K562 (cell line): Measurements from ENCODE around the gene SELENOM. TPM values are rescaled to one million over a fixed set of nuclear protein-coding genes. Genes with fewer than 3 reads are reported as not detected.

Source experiments
- ATAC-seq: fragments of 200-7000 bp; cut with Tn5 transposase; 3 replicates; pipeline ENCODE4 v1.9.1; 2020; ENCODE audit warnings: moderate library complexity
- BruUV-seq: library from RNA; stranded (reverse); fragments of 400-500 nt; replicated peaks from 2 replicates; lab custom pipeline; 2021; lab: Mats Ljungman, UMichigan
- CTCF ChIA-PET: fragments of 300-600 bp; formaldehyde crosslinking; extraction: SDS; loops from one replicate; lab custom pipeline; 2021; ENCODE audit warnings: low intra/inter-chr PET ratio; lab: Yijun Ruan, JAX
- POLR2A ChIA-PET: fragments of 300-600, 350-650 bp; sonication (Branson Sonifier 250); formaldehyde crosslinking; extraction: SDS; loops from one replicate; lab custom pipeline; 2021; ENCODE audit warnings: antibody characterized with exemption, inconsistent platforms; lab: Yijun Ruan, JAX
- DNase-seq, 4 experiments: peaks; one replicate each; pipeline versions ENCODE4 v3.0.0 to v3.0.0-alpha.2; 2011 to 2018; ENCODE audit warnings: low spot score in 3 of 4, mixed read lengths in 3 of 4; ENCODE audit errors: extremely low read depth in 1 of 4
- FAIRE-seq: peaks from 2 replicates; lab custom pipeline; 2011; peaks lifted over from hg19 to GRCh38; lab: Jason Lieb, UNC
- H2AFZ ChIP-seq: 2 replicates; pipeline ENCODE4 v1.6.0; 2011; ENCODE audit warnings: low read depth, low read length, control low read depth, inconsistent platforms
- H3K27ac ChIP-seq: fragments of 200-600 bp; 3 replicates; pipeline ENCODE4 v1.8.0; 2011; ENCODE audit warnings: low read depth, mild to moderate bottlenecking, control low read depth, inconsistent platforms, low read length, moderate library complexity, mixed read lengths; ENCODE audit errors: extremely low read depth
- H3K27me3 ChIP-seq, 2 experiments: fragments of 300-600 bp in 1 of 2; 2 replicates in 1 of 2; 3 replicates in 1 of 2; pipeline versions ENCODE4 v1.6.0 to v1.8.0; 2011; ENCODE audit warnings: inconsistent platforms in 2 of 2, low read length in 2 of 2, mild to moderate bottlenecking in 1 of 2, mixed read lengths in 1 of 2, moderate library complexity in 1 of 2; ENCODE audit not compliant: control insufficient read depth in 2 of 2, insufficient read depth in 2 of 2
- H3K36me3 ChIP-seq: fragments of 300-600 bp; 3 replicates; pipeline ENCODE4 v1.8.0; 2011; ENCODE audit warnings: mild to moderate bottlenecking, low read length, inconsistent platforms; ENCODE audit not compliant: control insufficient read depth, insufficient read depth
- H3K4me1 ChIP-seq, 2 experiments: fragments of 200-600 bp in 1 of 2; replicated peaks in 1 of 2; 2 replicates in 1 of 2; 3 replicates in 1 of 2; pipeline versions ENCODE4 v1.5.1 to v1.8.0; 2011; ENCODE audit warnings: inconsistent platforms in 2 of 2, low read length in 2 of 2, mild to moderate bottlenecking in 1 of 2, mixed read lengths in 1 of 2, moderate library complexity in 1 of 2; ENCODE audit not compliant: control insufficient read depth in 2 of 2, insufficient read depth in 2 of 2
- H3K4me2 ChIP-seq: 2 replicates; pipeline ENCODE4 v1.6.1; 2011; ENCODE audit warnings: low read length, control low read depth, inconsistent platforms, mixed read lengths; ENCODE audit not compliant: insufficient read depth
- H3K4me3 ChIP-seq: fragments of 200-600 bp; sonication (generic), shearing (Covaris generic); 2 replicates; pipeline ENCODE4 v1.5.1; 2016; ENCODE audit warnings: control low read depth, inconsistent platforms
- H3K79me2 ChIP-seq: fragments of 200-600 bp; 3 replicates; pipeline ENCODE4 v1.8.0; 2011; ENCODE audit warnings: low read length, inconsistent platforms; ENCODE audit not compliant: control insufficient read depth, insufficient read depth
- H3K9ac ChIP-seq, 2 experiments: 2 replicates each; pipeline versions ENCODE4 v1.6.0 to v1.6.1; 2011; ENCODE audit warnings: low read depth in 2 of 2, low read length in 2 of 2, control low read depth in 1 of 2, inconsistent platforms in 1 of 2, mild to moderate bottlenecking in 1 of 2, mixed read lengths in 1 of 2; ENCODE audit not compliant: insufficient read depth in 1 of 2
- H3K9me1 ChIP-seq: one replicate; pipeline ENCODE4 v1.6.0; 2011; ENCODE audit warnings: inconsistent platforms, mild to moderate bottlenecking, low read length, moderate library complexity; ENCODE audit not compliant: control insufficient read depth, insufficient read depth
- H3K9me3 ChIP-seq: replicated peaks from 2 replicates; pipeline ENCODE4 v1.5.1; 2011; ENCODE audit warnings: low read depth, low read length, inconsistent platforms; ENCODE audit not compliant: control insufficient read depth, insufficient read depth
- H4K20me1 ChIP-seq: replicated peaks from 2 replicates; pipeline ENCODE4 v1.6.1; 2011; ENCODE audit warnings: low read length, inconsistent platforms, mixed read lengths; ENCODE audit not compliant: control insufficient read depth, insufficient read depth
- CREB1 ChIP-seq, 2 experiments: sonication (generic) in 1 of 2; formaldehyde crosslinking in 1 of 2; IDR thresholded peaks; 2 replicates each; pipeline versions ENCODE4 v1.6.1 to v1.8.0; 2012 to 2022; ENCODE audit warnings: inconsistent platforms in 1 of 2, mild to moderate bottlenecking in 1 of 2, missing genetic modification reagents in 1 of 2, moderate library complexity in 1 of 2
- FOXA1 ChIP-seq: fragments of 450-650 bp; IDR thresholded peaks from 2 replicates; pipeline ENCODE4 v1.6.1; 2016; ENCODE audit warnings: mild to moderate bottlenecking, borderline replicate concordance
- GTF2A2 ChIP-seq: IDR thresholded peaks from 2 replicates; pipeline ENCODE4 v1.6.1; 2016; ENCODE audit warnings: mild to moderate bottlenecking, missing genetic modification characterization, missing compliant biosample characterization
- NFIX ChIP-seq: fragments of 250-450 bp; sonication (Bioruptor Pico); IDR thresholded peaks from 2 replicates; pipeline ENCODE4 v1.4.0; 2020; ENCODE audit warnings: low read depth, mild to moderate bottlenecking, moderate library complexity
- POLR2G ChIP-seq: fragments of 200-400 bp; formaldehyde crosslinking; IDR thresholded peaks from 2 replicates; pipeline ENCODE4 v1.6.1; 2017; ENCODE audit warnings: low read depth, mild to moderate bottlenecking, antibody characterized with exemption, low read length, moderate library complexity
- ZNF263 ChIP-seq: sonication (generic); formaldehyde crosslinking; IDR thresholded peaks from 2 replicates; pipeline ENCODE4 v1.8.0; 2022; ENCODE audit warnings: mild to moderate bottlenecking, missing genetic modification reagents, borderline replicate concordance
- WGBS: fragments of 100-300 bp; shearing (Covaris generic); methylation state at CpG from one replicate; pipeline ENCODE4 v1.1.6; 2016; ENCODE audit warnings: low coverage, mixed read lengths; ENCODE audit not compliant: insufficient coverage; ENCODE audit errors: missing lambda C conversion rate; 5-methylcytosine and 5-hydroxymethylcytosine counted together
- in situ Hi-C: fragments of 300-500 bp; cut with MboI; formaldehyde crosslinking; loops from 4 replicates; pipeline ENCODE4 v1.15.0; 2018; ENCODE audit warnings: inconsistent platforms, mixed read lengths
- intact Hi-C: fragments of 100-400 bp; cut with micrococcal nuclease; formaldehyde crosslinking; loops from 2 replicates; pipeline ENCODE4 v1.14.2; 2022
- polyA plus RNA-seq, 8 experiments: library from polyadenylated mRNA; depleted of rRNA in 4 of 8; stranded (reverse) in 5 of 8; unstranded in 3 of 8; fragments of >200 nt; fragmentation: Nextera tagmentation in 2 of 8; fragmentation: Illumina TruSeq in 1 of 8; extraction: Ambion mirVana in 2 of 8; extraction: Trizol in 1 of 8; gene quantifications; 2 replicates each; pipeline versions ENCODE4 v1.2.1 to v1.2.3, GENCODE V29; 2011 to 2014; ENCODE audit warnings: inconsistent platforms in 1 of 8, missing spikeins in 1 of 8
- total RNA-seq, 7 experiments: library from RNA; depleted of rRNA in 6 of 7; stranded (reverse); fragments of >200 nt in 6 of 7; fragmentation: Illumina TruSeq in 2 of 7; extraction: Trizol in 2 of 7; gene quantifications; 2 replicates each; pipeline versions ENCODE4 v1.2.1 to v1.2.3, GENCODE V29; 2011 to 2021; ENCODE audit warnings: low replicate concordance in 1 of 7
- TF ChIP-seq, protein P1 (sequence below): sonication (generic); formaldehyde crosslinking; IDR thresholded peaks from 2 replicates; pipeline ENCODE4 v1.8.0; 2022; ENCODE audit warnings: mild to moderate bottlenecking, missing genetic modification reagents
- TF ChIP-seq, protein P2 (sequence below): fragments of 450-650 bp; IDR thresholded peaks from 2 replicates; pipeline ENCODE4 v1.6.1; 2018; ENCODE audit not compliant: partially characterized antibody
- TF ChIP-seq, protein P3 (sequence below): IDR thresholded peaks from 2 replicates; pipeline ENCODE4 v1.6.1; 2011; ENCODE audit warnings: borderline replicate concordance, low read depth, mild to moderate bottlenecking, moderate library complexity, low read length; ENCODE audit not compliant: insufficient read depth, poor library complexity, severe bottlenecking

SELENOM gene
- total and polyA plus RNA-seq, 9 of the 15 experiments (the other 6 are each of a cell fraction or from before 2014, with no cell fraction given), result 1.2 to 10.6 (median 3.7) TPM

DNA sequence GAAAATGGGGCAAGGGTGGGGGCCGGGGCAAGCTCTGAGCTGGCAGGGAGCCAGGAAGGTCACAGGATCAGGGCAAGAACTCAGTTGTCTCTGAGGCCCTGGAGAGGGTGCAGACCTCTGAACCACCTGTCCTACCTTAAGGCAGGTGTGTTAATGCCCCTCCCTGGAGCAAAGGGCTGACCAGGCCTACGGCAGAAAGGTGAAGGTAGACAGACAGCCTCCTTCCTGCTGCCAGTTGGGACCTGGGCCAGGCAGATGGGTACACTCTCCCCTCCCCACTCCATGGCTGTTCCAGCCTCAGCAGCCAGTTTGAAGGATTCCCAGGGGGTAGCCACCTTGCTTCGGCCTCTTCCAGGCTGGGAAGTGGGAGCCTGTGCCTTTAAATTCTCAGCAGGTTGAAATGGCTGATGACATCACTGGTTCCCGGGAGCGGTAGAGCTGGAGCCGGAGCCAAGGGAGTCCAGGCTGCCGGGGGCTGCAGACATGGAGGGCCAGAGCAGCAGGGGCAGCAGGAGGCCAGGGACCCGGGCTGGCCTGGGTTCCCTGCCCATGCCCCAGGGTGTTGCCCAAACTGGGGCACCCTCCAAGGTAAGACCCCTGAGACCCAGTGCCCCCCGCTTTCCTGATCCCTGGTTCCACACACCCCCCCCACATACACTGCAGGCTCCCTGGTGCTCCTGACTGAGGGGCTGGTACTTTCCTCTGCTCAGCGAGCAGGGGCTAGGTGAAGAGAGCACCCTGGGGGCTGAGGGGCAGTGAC lies 15.3 kb upstream of the SELENOM start, which contains the start of gene INPP5J:
Gene INPP5J (plus strand): TSS at position 435 of the 760 bp plus-strand sequence. CDS start 49 bp downstream, at position 484.
- H3K4me1 ChIP-seq, result peaks cover 29 to 60% of the 10 kb centered on the region in 2 experiments
- no peaks in the 10 kb centered on the region for H3K9me1 ChIP-seq
- no peak within 1 kb of the TSS for H3K27ac ChIP-seq
- intact Hi-C loops (no loop called here), in situ Hi-C loops (no loop called here)
- H3K36me3 ChIP-seq, result no peaks in the 10 kb centered on the region
- peak within 1 kb of the TSS; percentile 32 for H3K4me2 ChIP-seq
- CTCF ChIA-PET, result no interaction called here
- H3K27me3 ChIP-seq, result no peaks in the 10 kb centered on the region
- no peaks in the 10 kb centered on the region for H4K20me1 ChIP-seq
- BruUV-seq, result no TSS peak
- POLR2A ChIA-PET, result interaction anchor here (0.8 kb wide), 1 partner anchor 168 kb away, joined by 3 read pairs; no protein-coding TSS in a partner anchor
- FAIRE-seq, result no peak
- 17% methylated on average over 9 of the region's 10 CpGs for WGBS
- no peaks in the 10 kb centered on the region for H3K79me2 ChIP-seq
- peak within 1 kb of the TSS in 1 of 2 experiments; percentile 2; a peak in 3 of 4 replicates for H3K9ac ChIP-seq
- H3K9me3 ChIP-seq, result no peaks in the 10 kb centered on the region
- H2AFZ ChIP-seq, result peak within 1 kb of the TSS; percentile 66
- DNase-seq, result peak in 1 of 4 experiments; percentile 24
- peak within 1 kb of the TSS; percentile 8; the same call in 1 of the 2 replicates for H3K4me3 ChIP-seq
- peak; percentile 71 for ATAC-seq
- TF ChIP-seq, protein P1, sequence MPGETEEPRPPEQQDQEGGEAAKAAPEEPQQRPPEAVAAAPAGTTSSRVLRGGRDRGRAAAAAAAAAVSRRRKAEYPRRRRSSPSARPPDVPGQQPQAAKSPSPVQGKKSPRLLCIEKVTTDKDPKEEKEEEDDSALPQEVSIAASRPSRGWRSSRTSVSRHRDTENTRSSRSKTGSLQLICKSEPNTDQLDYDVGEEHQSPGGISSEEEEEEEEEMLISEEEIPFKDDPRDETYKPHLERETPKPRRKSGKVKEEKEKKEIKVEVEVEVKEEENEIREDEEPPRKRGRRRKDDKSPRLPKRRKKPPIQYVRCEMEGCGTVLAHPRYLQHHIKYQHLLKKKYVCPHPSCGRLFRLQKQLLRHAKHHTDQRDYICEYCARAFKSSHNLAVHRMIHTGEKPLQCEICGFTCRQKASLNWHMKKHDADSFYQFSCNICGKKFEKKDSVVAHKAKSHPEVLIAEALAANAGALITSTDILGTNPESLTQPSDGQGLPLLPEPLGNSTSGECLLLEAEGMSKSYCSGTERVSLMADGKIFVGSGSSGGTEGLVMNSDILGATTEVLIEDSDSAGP, result peak; percentile 96
- peak; percentile 54; the same call in 1 of the 2 replicates for TF ChIP-seq ZNF263
- TF ChIP-seq, protein P2, sequence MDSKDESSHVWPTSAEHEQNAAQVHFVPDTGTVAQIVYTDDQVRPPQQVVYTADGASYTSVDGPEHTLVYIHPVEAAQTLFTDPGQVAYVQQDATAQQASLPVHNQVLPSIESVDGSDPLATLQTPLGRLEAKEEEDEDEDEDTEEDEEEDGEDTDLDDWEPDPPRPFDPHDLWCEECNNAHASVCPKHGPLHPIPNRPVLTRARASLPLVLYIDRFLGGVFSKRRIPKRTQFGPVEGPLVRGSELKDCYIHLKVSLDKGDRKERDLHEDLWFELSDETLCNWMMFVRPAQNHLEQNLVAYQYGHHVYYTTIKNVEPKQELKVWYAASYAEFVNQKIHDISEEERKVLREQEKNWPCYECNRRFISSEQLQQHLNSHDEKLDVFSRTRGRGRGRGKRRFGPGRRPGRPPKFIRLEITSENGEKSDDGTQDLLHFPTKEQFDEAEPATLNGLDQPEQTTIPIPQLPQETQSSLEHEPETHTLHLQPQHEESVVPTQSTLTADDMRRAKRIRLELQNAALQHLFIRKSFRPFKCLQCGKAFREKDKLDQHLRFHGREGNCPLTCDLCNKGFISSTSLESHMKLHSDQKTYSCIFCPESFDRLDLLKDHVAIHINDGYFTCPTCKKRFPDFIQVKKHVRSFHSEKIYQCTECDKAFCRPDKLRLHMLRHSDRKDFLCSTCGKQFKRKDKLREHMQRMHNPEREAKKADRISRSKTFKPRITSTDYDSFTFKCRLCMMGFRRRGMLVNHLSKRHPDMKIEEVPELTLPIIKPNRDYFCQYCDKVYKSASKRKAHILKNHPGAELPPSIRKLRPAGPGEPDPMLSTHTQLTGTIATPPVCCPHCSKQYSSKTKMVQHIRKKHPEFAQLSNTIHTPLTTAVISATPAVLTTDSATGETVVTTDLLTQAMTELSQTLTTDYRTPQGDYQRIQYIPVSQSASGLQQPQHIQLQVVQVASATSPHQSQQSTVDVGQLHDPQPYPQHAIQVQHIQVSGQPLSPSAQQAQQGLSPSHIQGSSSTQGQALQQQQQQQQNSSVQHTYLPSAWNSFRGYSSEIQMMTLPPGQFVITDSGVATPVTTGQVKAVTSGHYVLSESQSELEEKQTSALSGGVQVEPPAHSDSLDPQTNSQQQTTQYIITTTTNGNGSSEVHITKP, result peak; percentile 85
- TF ChIP-seq POLR2G, result 0 out of 2 replicates have a peak, but pooled peaks have one; percentile 37
- no peak for TF ChIP-seq GTF2A2 (tag)
- no peak for TF ChIP-seq FOXA1
- TF ChIP-seq CREB1 (IDR thresholded peaks at IDR 0.05), result no peak
- peak; percentile 47; the same call in 1 of the 2 replicates for TF ChIP-seq CREB1 (CRISPR knock-in tag; IDR thresholded peaks at IDR 0.05)
- TF ChIP-seq, protein P3, sequence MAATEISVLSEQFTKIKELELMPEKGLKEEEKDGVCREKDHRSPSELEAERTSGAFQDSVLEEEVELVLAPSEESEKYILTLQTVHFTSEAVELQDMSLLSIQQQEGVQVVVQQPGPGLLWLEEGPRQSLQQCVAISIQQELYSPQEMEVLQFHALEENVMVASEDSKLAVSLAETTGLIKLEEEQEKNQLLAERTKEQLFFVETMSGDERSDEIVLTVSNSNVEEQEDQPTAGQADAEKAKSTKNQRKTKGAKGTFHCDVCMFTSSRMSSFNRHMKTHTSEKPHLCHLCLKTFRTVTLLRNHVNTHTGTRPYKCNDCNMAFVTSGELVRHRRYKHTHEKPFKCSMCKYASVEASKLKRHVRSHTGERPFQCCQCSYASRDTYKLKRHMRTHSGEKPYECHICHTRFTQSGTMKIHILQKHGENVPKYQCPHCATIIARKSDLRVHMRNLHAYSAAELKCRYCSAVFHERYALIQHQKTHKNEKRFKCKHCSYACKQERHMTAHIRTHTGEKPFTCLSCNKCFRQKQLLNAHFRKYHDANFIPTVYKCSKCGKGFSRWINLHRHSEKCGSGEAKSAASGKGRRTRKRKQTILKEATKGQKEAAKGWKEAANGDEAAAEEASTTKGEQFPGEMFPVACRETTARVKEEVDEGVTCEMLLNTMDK, result no peak
- peak; percentile 3; the same call in 1 of the 2 replicates for TF ChIP-seq NFIX (CRISPR knock-in tag)
